A549 (cell line): Measurements from ENCODE around the gene NCAPG. TPM values are rescaled to one million over a fixed set of nuclear protein-coding genes. Genes with fewer than 3 reads are reported as not detected.

Source experiments
- ATAC-seq, 2 experiments: fragments of 200-7000 bp in 1 of 2; fragments of >200 bp in 1 of 2; cut with Nextera tagmentation in 1 of 2; cut with Tn5 transposase in 1 of 2; 3 replicates each; pipeline versions ENCODE4 v1.8.0 to v1.9.1; 2018 to 2020; ENCODE audit warnings: mild to moderate bottlenecking in 1 of 2, moderate library complexity in 1 of 2
- CTCF ChIA-PET: fragments of 300-600 bp; sonication (Branson Sonifier 250); formaldehyde crosslinking; extraction: SDS; loops from one replicate; lab custom pipeline; 2021; ENCODE audit warnings: antibody characterized with exemption, inconsistent platforms; lab: Yijun Ruan, JAX
- POLR2A ChIA-PET: fragments of 350-600 bp; formaldehyde crosslinking; extraction: SDS; loops from one replicate; lab custom pipeline; 2021; ENCODE audit warnings: antibody characterized with exemption, inconsistent platforms; lab: Yijun Ruan, JAX
- DNase-seq, 2 experiments: peaks; one replicate each; pipeline versions ENCODE4 v3.0.0 to v3.0.0-alpha.2; 2011 to 2016; ENCODE audit warnings: low read depth in 1 of 2, low spot score in 1 of 2
- FAIRE-seq: peaks from 2 replicates; lab custom pipeline; 2011; peaks lifted over from hg19 to GRCh38; lab: Jason Lieb, UNC
- H3K27ac ChIP-seq, 2 experiments: fragments of >200 bp; sonication (Bioruptor Twin); formaldehyde crosslinking; 3 replicates each; pipeline ENCODE4 v1.5.1; 2016 to 2017
- H3K4me1 ChIP-seq: fragments of >200 bp; sonication (Bioruptor Twin); formaldehyde crosslinking; 3 replicates; pipeline ENCODE4 v1.6.1; 2016
- H3K4me2 ChIP-seq: fragments of >200 bp; sonication (Bioruptor Twin); formaldehyde crosslinking; 3 replicates; pipeline ENCODE4 v1.6.1; 2016
- H3K4me3 ChIP-seq: fragments of >200 bp; sonication (Bioruptor Twin); formaldehyde crosslinking; 3 replicates; pipeline ENCODE4 v1.5.1; 2016
- H3K9me3 ChIP-seq: fragments of >200 bp; sonication (Bioruptor Twin); formaldehyde crosslinking; 3 replicates; pipeline ENCODE4 v1.6.1; 2016
- CBX8 ChIP-seq: fragments of 200-600 bp; sonication (generic); IDR thresholded peaks from 2 replicates; pipeline ENCODE4 v1.6.1; 2016
- CEBPB ChIP-seq, 2 experiments: fragments of >200 bp in 1 of 2; sonication (Bioruptor Twin) in 1 of 2; formaldehyde crosslinking in 1 of 2; IDR thresholded peaks; 2 replicates each; pipeline ENCODE4 v1.6.1; 2012 to 2016
- CHD4 ChIP-seq: fragments of 200-600 bp; sonication (generic); IDR thresholded peaks from 2 replicates; pipeline ENCODE4 v1.6.1; 2016; ENCODE audit warnings: antibody characterized with exemption, mild to moderate bottlenecking, borderline replicate concordance
- EHMT2 ChIP-seq: fragments of 200-600 bp; sonication (generic); IDR thresholded peaks from 2 replicates; pipeline ENCODE4 v1.6.1; 2016; ENCODE audit warnings: antibody characterized with exemption, low read depth, mild to moderate bottlenecking, moderate library complexity
- EP300 ChIP-seq, 2 experiments: fragments of >200 bp; sonication (Bioruptor Twin); formaldehyde crosslinking; IDR thresholded peaks; 2 replicates in 1 of 2; 3 replicates in 1 of 2; pipeline ENCODE4 v1.6.1; 2016 to 2017
- ESRRA ChIP-seq: fragments of 150-350 bp; IDR thresholded peaks from 2 replicates; pipeline ENCODE4 v1.6.1; 2014; ENCODE audit warnings: mild to moderate bottlenecking, low read length, borderline replicate concordance
- FOSB ChIP-seq: fragments of 250-450 bp; sonication (Bioruptor Pico); IDR thresholded peaks from 2 replicates; pipeline ENCODE4 v1.5.0; 2020; ENCODE audit warnings: mild to moderate bottlenecking, moderate library complexity
- GATA3 ChIP-seq: IDR thresholded peaks from 2 replicates; pipeline ENCODE4 v1.6.1; 2012; ENCODE audit warnings: borderline replicate concordance
- HDAC2 ChIP-seq: fragments of 200-600 bp; sonication (generic); IDR thresholded peaks from 2 replicates; pipeline ENCODE4 v1.6.1; 2016
- HMGXB4 ChIP-seq: fragments of 250-450 bp; sonication (Bioruptor Pico); IDR thresholded peaks from 2 replicates; pipeline ENCODE4 v1.5.0; 2021; ENCODE audit warnings: mild to moderate bottlenecking, moderate library complexity, borderline replicate concordance
- HOXA7 ChIP-seq: fragments of 250-450 bp; sonication (Bioruptor Pico); IDR thresholded peaks from 2 replicates; pipeline ENCODE4 v1.5.0; 2020; ENCODE audit warnings: mild to moderate bottlenecking, moderate library complexity
- HOXB13 ChIP-seq: fragments of 250-450 bp; sonication (Bioruptor Pico); IDR thresholded peaks from 2 replicates; pipeline ENCODE4 v1.5.0; 2020; ENCODE audit warnings: low read depth, mild to moderate bottlenecking, moderate library complexity
- JUNB ChIP-seq: fragments of >200 bp; sonication (Bioruptor Twin); formaldehyde crosslinking; IDR thresholded peaks from 2 replicates; pipeline ENCODE4 v1.6.1; 2016
- KDM1A ChIP-seq: fragments of 200-600 bp; sonication (generic); IDR thresholded peaks from 2 replicates; pipeline ENCODE4 v1.6.1; 2016; ENCODE audit warnings: low read depth, mild to moderate bottlenecking
- KDM5A ChIP-seq: fragments of 200-600 bp; sonication (generic); IDR thresholded peaks from 2 replicates; pipeline ENCODE4 v1.6.1; 2016; ENCODE audit warnings: antibody characterized with exemption, mild to moderate bottlenecking
- MAX ChIP-seq: IDR thresholded peaks from 2 replicates; pipeline ENCODE4 v1.6.1; 2012
- MYC ChIP-seq: IDR thresholded peaks from 2 replicates; pipeline ENCODE4 v1.6.1; 2012; ENCODE audit warnings: mild to moderate bottlenecking, inconsistent platforms, low read length, improper control_type of control experiment, borderline replicate concordance
- NFE2L2 ChIP-seq: fragments of 150-350 bp; conservative IDR thresholded peaks from 2 replicates; pipeline ENCODE4 v1.6.1; 2014; ENCODE audit warnings: low read length
- NPAS2 ChIP-seq: fragments of 250-450 bp; sonication (Bioruptor Pico); IDR thresholded peaks from 2 replicates; pipeline ENCODE4 v1.8.0; 2022; ENCODE audit warnings: mild to moderate bottlenecking, moderate library complexity, borderline replicate concordance
- PHF8 ChIP-seq: fragments of 200-600 bp; sonication (generic); IDR thresholded peaks from 2 replicates; pipeline ENCODE4 v1.6.1; 2016; ENCODE audit warnings: low read depth, mild to moderate bottlenecking, antibody characterized with exemption, moderate library complexity, borderline replicate concordance
- POLR2A ChIP-seq: IDR thresholded peaks from 2 replicates; pipeline ENCODE4 v1.6.1; 2012; ENCODE audit warnings: mild to moderate bottlenecking, low read length
- POLR2AphosphoS2 ChIP-seq: conservative IDR thresholded peaks from 2 replicates; pipeline ENCODE4 v1.6.1; 2012; ENCODE audit warnings: low read length, improper control_type of control experiment, inconsistent platforms
- RAD21 ChIP-seq, 2 experiments: fragments of >200 bp in 1 of 2; sonication (Bioruptor Twin) in 1 of 2; formaldehyde crosslinking in 1 of 2; IDR thresholded peaks in 1 of 2; conservative IDR thresholded peaks in 1 of 2; 2 replicates in 1 of 2; 3 replicates in 1 of 2; pipeline ENCODE4 v1.6.1; 2012 to 2018; ENCODE audit warnings: inconsistent platforms in 1 of 2
- RFX5 ChIP-seq: fragments of 450-650 bp; IDR thresholded peaks from 2 replicates; pipeline ENCODE4 v1.7.1; 2014; ENCODE audit warnings: antibody characterized with exemption, mild to moderate bottlenecking, moderate library complexity
- RNF2 ChIP-seq: fragments of 200-600 bp; sonication (generic); IDR thresholded peaks from 2 replicates; pipeline ENCODE4 v1.6.1; 2016; ENCODE audit warnings: low read depth, mild to moderate bottlenecking, antibody characterized with exemption, moderate library complexity, borderline replicate concordance
- SREBF2 ChIP-seq: fragments of 450-650 bp; IDR thresholded peaks from 2 replicates; pipeline ENCODE4 v1.6.1; 2014; ENCODE audit warnings: mild to moderate bottlenecking, moderate library complexity
- TFCP2L1 ChIP-seq: fragments of 250-450 bp; sonication (Bioruptor Pico); IDR thresholded peaks from 2 replicates; pipeline ENCODE4 v1.5.0; 2021; ENCODE audit warnings: mild to moderate bottlenecking
- TP53 ChIP-seq: fragments of 250-450 bp; sonication (Bioruptor Pico); IDR thresholded peaks from 2 replicates; pipeline ENCODE4 v1.5.0; 2021; ENCODE audit warnings: mild to moderate bottlenecking, moderate library complexity
- ZC3H11A ChIP-seq: fragments of 450-650 bp; IDR thresholded peaks from 2 replicates; pipeline ENCODE4 v1.6.1; 2014; ENCODE audit warnings: antibody characterized with exemption, mild to moderate bottlenecking
- ZFP36 ChIP-seq: fragments of 450-650 bp; IDR thresholded peaks from 2 replicates; pipeline ENCODE4 v1.6.1; 2014; ENCODE audit warnings: borderline replicate concordance; ENCODE audit not compliant: partially characterized antibody
- ZSCAN20 ChIP-seq: fragments of 250-450 bp; sonication (Bioruptor Pico); IDR thresholded peaks from 2 replicates; pipeline ENCODE4 v1.8.0; 2022; ENCODE audit warnings: mild to moderate bottlenecking, moderate library complexity
- WGBS: methylation state at CpG from one replicate; pipeline ENCODE4 v1.1.6; 2017; ENCODE audit errors: missing lambda C conversion rate; 5-methylcytosine and 5-hydroxymethylcytosine counted together
- polyA plus RNA-seq, 4 experiments: library from polyadenylated mRNA; depleted of rRNA in 3 of 4; stranded (reverse); fragments of >200 nt; fragmentation: RNase III in 1 of 4; extraction: RNeasy Plus Mini Kit Qiagen cat#74134 plus additional on column Dnase treatment in 1 of 4; gene quantifications; 2 replicates in 3 of 4; 3 replicates in 1 of 4; pipeline ENCODE4 v1.2.3, GENCODE V29; 2011 to 2017
- TF ChIP-seq, protein P1 (sequence below): IDR thresholded peaks from 2 replicates; pipeline ENCODE4 v1.6.1; 2012
- TF ChIP-seq, protein P2 (sequence below): fragments of 150-350 bp; IDR thresholded peaks from 2 replicates; pipeline ENCODE4 v1.6.1; 2014; ENCODE audit warnings: low read depth, mild to moderate bottlenecking, low read length

Gene NCAPG
- polyA plus RNA-seq, 2 of the 4 experiments (the other 2 are of a cell fraction), result 23.9 to 36.4 TPM

- POLR2A ChIA-PET, result no interaction called here
- H3K4me2 ChIP-seq, result no peak overlapping the region
- FAIRE-seq (no peak), ATAC-seq (no peak), DNase-seq (no peak)
- TF ChIP-seq KDM1A (no peak), HOXB13 (CRISPR knock-in tag) (no peak), NFE2L2 (no peak), SREBF2 (no peak), KDM5A (no peak), CEBPB (IDR thresholded peaks at IDR 0.05) (no peak), RFX5 (no peak)
- TF ChIP-seq, protein P1, sequence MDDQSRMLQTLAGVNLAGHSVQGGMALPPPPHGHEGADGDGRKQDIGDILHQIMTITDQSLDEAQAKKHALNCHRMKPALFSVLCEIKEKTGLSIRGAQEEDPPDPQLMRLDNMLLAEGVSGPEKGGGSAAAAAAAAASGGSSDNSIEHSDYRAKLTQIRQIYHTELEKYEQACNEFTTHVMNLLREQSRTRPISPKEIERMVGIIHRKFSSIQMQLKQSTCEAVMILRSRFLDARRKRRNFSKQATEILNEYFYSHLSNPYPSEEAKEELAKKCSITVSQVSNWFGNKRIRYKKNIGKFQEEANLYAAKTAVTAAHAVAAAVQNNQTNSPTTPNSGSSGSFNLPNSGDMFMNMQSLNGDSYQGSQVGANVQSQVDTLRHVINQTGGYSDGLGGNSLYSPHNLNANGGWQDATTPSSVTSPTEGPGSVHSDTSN, result no peak
- H3K4me1 ChIP-seq, result no peaks in the 10 kb centered on the region
- CTCF ChIA-PET, result interaction anchor here (0.6 kb wide), 1 partner anchor 397 kb away, joined by 3 read pairs; no protein-coding TSS in a partner anchor
- H3K4me3 ChIP-seq, result no peak overlapping the region
- no peaks in the 10 kb centered on the region for H3K9me3 ChIP-seq
- no peak overlapping the region for H3K27ac ChIP-seq
- WGBS, result 90% methylated on average over 2 of the region's 2 CpGs
Measured at GRCh38 chr4:17869327-17869726, 58.5 kb downstream of the NCAPG start.

DNA sequence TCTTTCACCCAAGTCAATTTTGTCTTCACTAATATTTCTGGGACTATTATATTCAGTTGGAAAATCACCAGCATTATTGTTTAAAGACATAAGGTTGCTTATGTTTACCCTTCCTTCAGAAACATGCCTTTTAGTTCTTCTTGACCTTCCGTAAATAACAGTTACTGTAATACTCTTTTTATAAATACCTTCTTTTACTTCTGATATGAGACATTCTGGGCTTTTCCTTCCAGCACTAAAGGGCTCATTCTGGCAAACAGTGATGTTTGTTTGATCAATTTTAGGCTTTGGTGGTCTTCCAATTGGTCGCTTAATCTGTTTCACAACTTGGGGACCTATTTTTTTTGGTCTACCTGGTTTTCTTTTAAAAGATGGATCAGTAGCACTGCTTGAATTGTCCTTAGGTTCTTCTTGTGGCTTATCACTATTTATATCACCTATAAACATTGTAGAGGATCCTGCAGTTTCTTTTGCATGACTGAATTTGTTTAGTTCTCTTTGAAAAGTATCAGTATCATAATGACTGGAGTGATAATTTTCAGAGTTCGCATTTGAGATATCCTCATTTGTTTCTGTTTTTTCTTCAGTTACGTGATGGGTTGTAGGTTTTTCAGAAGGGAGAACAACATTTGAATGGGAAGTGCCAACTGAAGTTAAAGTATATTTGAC lies 64.8 kb downstream of the NCAPG start:
- H3K4me3 ChIP-seq, result no peak overlapping the region
- no peaks in the 10 kb centered on the region for H3K4me1 ChIP-seq
- WGBS, result 94% methylated on average over 4 of the region's 4 CpGs
- CTCF ChIA-PET, result interaction anchor here (0.5 kb wide), 1 partner anchor 9 kb away, joined by 3 read pairs; no protein-coding TSS in a partner anchor
- no peak overlapping the region for H3K27ac ChIP-seq
- DNase-seq (no peak), ATAC-seq (no peak)
- TF ChIP-seq CBX8 (no peak), NFE2L2 (no peak), EP300 (IDR thresholded peaks at IDR 0.05) (no peak), ZFP36 (no peak), POLR2A (no peak), GATA3 (no peak), POLR2AphosphoS2 (no peak), MAX (no peak), NPAS2 (CRISPR knock-in tag) (no peak), PHF8 (no peak), TFCP2L1 (CRISPR knock-in tag) (no peak), RFX5 (no peak), CHD4 (no peak)
- TF ChIP-seq, protein P2, sequence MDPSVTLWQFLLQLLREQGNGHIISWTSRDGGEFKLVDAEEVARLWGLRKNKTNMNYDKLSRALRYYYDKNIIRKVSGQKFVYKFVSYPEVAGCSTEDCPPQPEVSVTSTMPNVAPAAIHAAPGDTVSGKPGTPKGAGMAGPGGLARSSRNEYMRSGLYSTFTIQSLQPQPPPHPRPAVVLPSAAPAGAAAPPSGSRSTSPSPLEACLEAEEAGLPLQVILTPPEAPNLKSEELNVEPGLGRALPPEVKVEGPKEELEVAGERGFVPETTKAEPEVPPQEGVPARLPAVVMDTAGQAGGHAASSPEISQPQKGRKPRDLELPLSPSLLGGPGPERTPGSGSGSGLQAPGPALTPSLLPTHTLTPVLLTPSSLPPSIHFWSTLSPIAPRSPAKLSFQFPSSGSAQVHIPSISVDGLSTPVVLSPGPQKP, result no peak
- TF ChIP-seq, all 56 proteins: peak for 0
- Histone ChIP-seq H3K4me2 (no peak overlapping the region), H3K9me3 (no peaks in the 10 kb centered on the region)
- POLR2A ChIA-PET, result no interaction called here
- FAIRE-seq, result no peak

DNA sequence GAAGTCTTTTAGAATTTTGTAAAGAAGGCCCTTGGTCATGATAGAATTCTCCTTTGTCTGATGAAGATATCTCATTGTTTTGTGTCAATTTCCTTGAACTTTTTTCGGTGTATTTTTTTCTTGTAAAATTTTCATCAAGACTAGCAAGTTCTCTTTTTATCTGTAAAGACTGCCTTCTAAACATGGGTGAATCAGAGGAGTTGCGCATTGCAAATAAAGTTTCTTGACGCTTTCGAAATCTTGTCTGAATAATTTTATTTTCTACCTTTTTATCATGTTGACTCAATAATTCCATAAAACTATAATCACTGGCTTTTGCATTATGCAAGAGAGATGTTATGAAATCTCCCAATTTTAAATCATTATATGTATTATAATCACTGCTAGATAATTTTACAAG lies 66.2 kb downstream of the NCAPG start:
- no peaks in the 10 kb centered on the region for H3K9me3 ChIP-seq
- 92% methylated on average over 4 of the region's 4 CpGs for WGBS
- ChIA-PET CTCF (no interaction called here), POLR2A (no interaction called here)
- ATAC-seq (no peak), FAIRE-seq (no peak), DNase-seq (no peak)
- no peak overlapping the region for H3K4me3 ChIP-seq
- no peaks in the 10 kb centered on the region for H3K4me1 ChIP-seq
- no peak overlapping the region for H3K27ac ChIP-seq
- no peak overlapping the region for H3K4me2 ChIP-seq
- TF ChIP-seq ZC3H11A (no peak), KDM5A (no peak), HDAC2 (no peak), FOSB (no peak), HOXA7 (CRISPR knock-in tag) (no peak), RAD21 (conservative IDR thresholded peaks at IDR 0.05 in 1 of 2, IDR thresholded peaks at IDR 0.05 in 1 of 2) (no peak), JUNB (no peak), NFE2L2 (no peak), ZSCAN20 (CRISPR knock-in tag) (no peak), POLR2AphosphoS2 (no peak), RNF2 (no peak), MYC (no peak), HMGXB4 (CRISPR knock-in tag) (no peak), TP53 (CRISPR knock-in tag) (no peak), EHMT2 (no peak), ESRRA (no peak)
